Fibroblast of the aortic adventitia (primary cell): Measurements from ENCODE around the gene GNAI2. TPM values are rescaled to one million over a fixed set of nuclear protein-coding genes. Genes with fewer than 3 reads are reported as not detected.

ENCODE experiments used
- DNase-seq: peaks from one replicate; pipeline ENCODE4 v3.0.0-alpha.2; 2010; ENCODE audit warnings: low read depth
- H3K4me3 ChIP-seq: 2 replicates; pipeline ENCODE4 v1.5.1; 2011; ENCODE audit warnings: low read depth, mild to moderate bottlenecking, control low read depth, low read length, moderate library complexity
- total RNA-seq: library from RNA; depleted of rRNA; stranded (reverse); fragments of >200 nt; gene quantifications from 2 replicates; pipeline ENCODE4 v1.2.3, GENCODE V29; 2012; ENCODE audit warnings: low replicate concordance
- TF ChIP-seq, protein P1 (sequence below): IDR thresholded peaks from 2 replicates; pipeline ENCODE4 v1.5.1; 2011; ENCODE audit warnings: mild to moderate bottlenecking, low read length, control low read depth, inconsistent platforms; ENCODE audit not compliant: insufficient read depth

Gene GNAI2
- total RNA-seq, 1 donor: 195 TPM

DNA sequence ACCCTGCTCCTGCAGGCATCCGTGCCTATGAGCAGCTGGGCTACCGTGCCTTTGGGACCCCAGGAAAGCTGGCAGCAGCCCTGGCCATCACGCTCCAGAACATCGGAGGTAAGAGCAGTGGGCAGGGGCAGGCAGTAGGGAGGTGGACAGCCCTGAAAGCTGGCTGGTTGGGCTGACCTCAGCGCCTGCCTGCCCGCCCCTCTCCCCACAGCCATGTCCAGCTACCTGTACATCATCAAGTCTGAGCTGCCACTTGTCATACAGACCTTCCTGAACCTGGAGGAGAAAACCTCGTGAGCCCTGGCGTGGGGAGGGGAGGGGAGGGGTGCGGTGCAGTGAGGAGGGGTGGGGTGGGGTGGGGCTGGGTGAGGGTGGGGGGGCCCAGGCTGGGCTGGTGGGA is 20.5 kb upstream of the GNAI2 start:
- TF ChIP-seq, protein P1, sequence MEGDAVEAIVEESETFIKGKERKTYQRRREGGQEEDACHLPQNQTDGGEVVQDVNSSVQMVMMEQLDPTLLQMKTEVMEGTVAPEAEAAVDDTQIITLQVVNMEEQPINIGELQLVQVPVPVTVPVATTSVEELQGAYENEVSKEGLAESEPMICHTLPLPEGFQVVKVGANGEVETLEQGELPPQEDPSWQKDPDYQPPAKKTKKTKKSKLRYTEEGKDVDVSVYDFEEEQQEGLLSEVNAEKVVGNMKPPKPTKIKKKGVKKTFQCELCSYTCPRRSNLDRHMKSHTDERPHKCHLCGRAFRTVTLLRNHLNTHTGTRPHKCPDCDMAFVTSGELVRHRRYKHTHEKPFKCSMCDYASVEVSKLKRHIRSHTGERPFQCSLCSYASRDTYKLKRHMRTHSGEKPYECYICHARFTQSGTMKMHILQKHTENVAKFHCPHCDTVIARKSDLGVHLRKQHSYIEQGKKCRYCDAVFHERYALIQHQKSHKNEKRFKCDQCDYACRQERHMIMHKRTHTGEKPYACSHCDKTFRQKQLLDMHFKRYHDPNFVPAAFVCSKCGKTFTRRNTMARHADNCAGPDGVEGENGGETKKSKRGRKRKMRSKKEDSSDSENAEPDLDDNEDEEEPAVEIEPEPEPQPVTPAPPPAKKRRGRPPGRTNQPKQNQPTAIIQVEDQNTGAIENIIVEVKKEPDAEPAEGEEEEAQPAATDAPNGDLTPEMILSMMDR: no peak
- no peak for DNase-seq
- no peak overlapping the region for H3K4me3 ChIP-seq

DNA sequence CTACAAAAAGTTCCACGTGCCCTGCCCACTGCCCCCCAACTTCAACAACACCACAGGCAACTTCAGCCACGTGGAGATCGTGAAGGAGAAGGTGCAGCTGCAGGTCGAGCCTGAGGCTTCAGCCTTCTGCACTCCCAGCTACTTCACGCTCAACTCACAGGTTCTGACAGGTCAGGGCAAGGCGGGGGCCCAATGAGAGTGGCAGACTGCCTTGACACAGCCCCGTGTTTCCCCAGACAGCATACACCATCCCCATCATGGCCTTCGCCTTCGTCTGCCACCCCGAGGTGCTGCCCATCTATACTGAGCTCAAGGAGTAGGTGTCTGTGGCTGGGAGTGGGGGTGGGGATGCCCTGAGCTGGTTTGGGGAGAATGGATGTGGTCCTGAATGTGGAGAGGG is 18.3 kb upstream of the GNAI2 start:
- H3K4me3 ChIP-seq: no peak overlapping the region
- DNase-seq: no peak
- TF ChIP-seq, protein P1: no peak

DNA sequence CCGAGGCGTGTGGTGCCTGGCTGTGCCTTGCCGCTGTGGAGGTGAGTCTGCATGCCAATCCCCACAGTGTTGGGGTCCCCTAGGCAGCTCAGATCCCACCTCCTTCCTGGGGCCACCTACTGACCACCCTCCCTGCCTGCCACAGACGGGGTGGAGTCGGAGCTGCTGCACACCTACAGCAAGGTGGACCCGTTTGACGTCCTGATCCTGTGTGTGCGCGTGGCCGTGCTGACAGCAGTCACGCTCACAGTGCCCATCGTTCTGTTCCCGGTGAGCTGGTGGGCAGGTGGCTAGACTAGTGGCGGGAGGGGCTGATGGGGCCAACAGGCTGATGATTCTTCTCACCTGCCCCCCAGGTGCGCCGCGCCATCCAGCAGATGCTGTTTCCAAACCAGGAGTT is 17.6 kb upstream of the GNAI2 start:
- no peak overlapping the region for H3K4me3 ChIP-seq
- TF ChIP-seq, protein P1: no peak
- no peak for DNase-seq

DNA sequence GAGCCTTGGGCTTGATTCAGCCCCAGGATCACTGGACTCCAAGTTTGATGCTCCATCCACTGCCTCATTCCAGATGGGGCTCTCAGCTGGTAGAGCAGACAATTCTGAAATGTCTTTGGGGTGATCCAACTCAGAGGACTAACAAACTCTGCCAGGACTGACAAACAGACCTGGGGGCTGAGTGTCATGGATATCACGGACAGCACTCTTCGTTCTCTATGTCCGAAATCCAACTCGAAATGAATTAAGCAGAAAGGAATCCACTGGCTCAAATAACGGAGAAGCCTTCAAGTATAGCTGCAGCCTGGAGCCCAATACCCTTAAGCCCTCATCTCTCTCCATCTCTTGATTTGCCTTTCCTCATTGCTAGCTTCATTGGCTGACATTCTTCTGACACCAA is 16.7 kb upstream of the GNAI2 start:
- TF ChIP-seq, protein P1: no peak
- H3K4me3 ChIP-seq: no peak overlapping the region
- DNase-seq: no peak

DNA sequence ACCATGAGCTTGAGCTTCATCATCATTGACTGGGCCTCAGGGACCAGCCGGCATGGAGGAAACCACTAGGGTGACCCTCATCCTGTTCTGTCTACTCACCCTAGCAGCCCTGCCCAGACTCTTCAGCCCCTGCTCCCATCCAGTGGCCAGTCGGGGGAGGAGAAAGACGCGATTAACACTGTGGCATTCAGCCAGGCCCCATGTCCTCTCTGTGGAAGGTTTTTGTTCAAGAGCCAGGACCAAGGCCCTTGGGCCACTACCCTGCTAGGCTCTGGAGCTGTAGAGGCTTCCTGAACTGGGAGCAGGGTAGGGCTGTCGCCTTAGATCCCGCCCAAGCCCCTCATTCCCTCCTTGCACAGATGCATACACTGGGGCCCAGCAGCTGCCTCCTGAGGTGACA is 15.9 kb upstream of the GNAI2 start:
- H3K4me3 ChIP-seq: no peak overlapping the region
- TF ChIP-seq, protein P1: no peak
- DNase-seq: no peak

DNA sequence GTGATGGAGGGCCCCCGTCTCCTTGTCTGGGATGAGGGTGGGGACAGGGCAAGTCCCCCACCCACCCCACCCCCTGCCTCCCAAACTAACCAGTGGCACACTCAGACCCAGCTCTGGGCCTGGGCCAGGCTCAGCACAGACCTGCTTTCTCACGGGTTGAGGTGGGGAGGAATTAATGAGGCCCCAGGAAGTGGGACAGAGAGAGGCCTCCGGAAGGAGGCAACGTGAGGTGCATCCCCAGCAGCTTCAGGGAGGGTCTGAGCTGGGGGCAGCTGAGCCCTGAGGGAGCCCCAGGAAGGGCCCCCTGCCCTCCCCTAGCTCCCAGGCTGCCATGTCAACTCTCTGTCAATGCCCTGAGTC is 15.0 kb upstream of the GNAI2 start:
- H3K4me3 ChIP-seq: no peak overlapping the region
- TF ChIP-seq, protein P1: no peak
- DNase-seq: no peak

DNA sequence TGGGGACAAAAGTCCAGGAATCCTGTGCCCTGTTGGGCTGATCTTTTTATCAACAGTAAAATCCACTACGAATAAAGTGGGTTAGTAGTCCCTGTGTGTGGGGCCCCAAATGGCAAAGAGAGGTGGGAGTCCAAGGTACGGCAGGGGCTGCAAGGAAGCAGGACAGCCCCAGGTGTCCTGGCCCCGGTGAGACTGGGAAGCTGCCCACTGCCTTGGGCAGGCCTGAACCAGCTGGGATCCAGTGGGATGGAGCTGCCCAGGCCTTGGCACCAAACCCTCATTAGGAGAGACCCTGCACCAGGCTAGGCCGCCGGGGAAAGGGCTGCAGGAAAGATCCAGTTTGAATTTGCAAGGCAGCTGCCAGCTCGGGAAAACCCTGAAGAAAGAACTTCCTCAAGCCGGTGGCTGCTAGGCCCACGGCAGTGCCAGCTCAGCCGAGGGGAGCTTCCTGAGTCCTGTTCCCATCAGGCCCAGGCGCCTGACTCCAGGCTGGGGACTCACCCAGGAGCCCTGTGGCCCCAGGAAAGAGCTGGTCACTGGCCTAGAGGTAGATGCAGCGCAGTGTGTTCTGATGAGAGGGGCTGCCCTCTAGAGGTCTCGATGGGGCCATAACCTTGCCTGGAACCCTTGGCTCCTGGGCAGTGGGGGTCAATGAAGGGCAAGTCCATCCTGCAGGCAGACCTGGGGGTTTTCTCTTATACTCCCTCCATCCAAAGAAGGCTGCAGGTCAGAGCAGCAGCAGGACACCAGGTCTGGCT is 14.4 kb upstream of the GNAI2 start:
- no peak for DNase-seq
- TF ChIP-seq, protein P1: no peak
- no peak overlapping the region for H3K4me3 ChIP-seq
